Fibroblast of skin of abdomen (primary cell): ENCODE measurements around the gene ERCC2. TPM values are rescaled to one million over a fixed set of nuclear protein-coding genes. Genes with fewer than 3 reads are reported as not detected.
"Not testable (repeated sequence)": the region's sequence is repeated elsewhere in the genome, so short reads cannot be mapped to it uniquely, and the experiment has no call there.

ENCODE experiments used
- DNase-seq: peaks from one replicate; pipeline ENCODE4 v3.0.0-alpha.2; 2013
- polyA plus RNA-seq, 2 experiments: library from polyadenylated mRNA; unstranded; fragments of 120-200 nt; gene quantifications; one replicate each; pipeline ENCODE4 v1.2.1, GENCODE V29; 2013; ENCODE audit not compliant: insufficient read length in 2 of 2

The ERCC2 gene
- polyA plus RNA-seq (2013, experiment 1 of 2; ENCODE audit: insufficient read length): 77.8 TPM
- 80.0 TPM for polyA plus RNA-seq (2013, experiment 2 of 2; ENCODE audit: insufficient read length)

GRCh38 chr19:45370410-45371204 lies at the start of gene ERCC2:
Gene ERCC2, minus strand, starts transcription at chr19:45370573. Its CDS starts 33 bp downstream, at chr19:45370540.
- peak; percentile 99 for DNase-seq

GRCh38 chr19:45419895-45420294 lies 49.5 kb upstream of the ERCC2 start:
- DNase-seq: no peak

DNA sequence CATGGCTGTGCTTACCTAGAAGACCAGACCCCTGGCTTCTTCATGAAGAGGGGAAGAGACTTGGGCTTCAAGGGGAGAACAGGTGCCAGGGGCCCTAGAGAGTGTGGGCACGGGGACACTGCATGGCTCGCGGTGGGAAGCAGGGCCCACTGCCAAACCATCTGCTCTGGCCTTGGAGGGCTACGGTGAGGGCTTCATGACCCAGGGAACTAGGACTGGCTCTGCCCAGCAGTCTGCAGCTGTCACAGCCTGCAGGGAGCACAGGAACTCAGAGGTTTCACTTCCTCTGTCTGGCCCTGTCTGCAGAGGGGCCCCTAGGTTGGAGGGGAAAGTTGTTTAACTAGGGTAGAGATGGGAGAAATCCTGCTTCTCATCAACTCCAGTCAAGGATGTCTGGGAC lies 49.0 kb upstream of the ERCC2 start:
- DNase-seq: no peak

DNA sequence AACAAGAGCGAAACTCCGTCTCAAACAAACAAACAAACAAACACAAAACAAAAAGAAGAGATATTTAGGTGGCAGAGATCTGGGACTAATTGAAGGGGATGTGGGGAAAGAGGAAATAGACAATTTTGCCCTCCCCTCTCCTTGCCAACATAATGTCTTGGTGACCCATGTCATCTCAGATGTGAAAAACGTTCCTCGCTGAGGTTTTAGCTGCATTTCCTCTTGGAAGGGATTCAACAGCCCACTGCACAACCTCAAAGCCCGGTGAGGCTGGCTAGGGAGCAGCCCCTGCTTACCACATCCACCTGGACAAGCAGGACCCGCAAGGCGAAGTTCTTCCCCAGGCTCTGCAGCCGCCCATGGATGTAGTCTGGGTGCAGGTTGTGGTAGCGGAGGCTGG lies 48.4 kb upstream of the ERCC2 start:
- no peak for DNase-seq

DNA sequence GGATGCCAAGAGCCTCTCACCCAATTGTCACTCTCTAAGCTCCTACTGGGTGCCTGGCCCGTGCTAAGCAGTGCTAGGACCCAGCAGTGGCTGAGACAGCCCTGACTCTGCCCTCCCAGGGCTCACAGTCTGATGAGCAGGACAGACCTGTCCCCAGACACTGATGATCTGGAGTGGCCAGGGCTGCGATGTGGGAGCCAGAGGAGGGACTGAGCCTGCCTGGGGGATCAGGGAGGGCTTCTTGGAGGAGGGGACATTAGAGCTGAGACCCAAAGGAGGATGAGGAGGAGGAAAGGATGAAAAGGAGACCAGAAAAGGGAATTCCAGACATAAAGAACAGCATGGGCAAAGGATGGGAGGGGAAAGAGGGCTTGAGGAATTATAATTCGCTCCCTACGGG lies 46.8 kb upstream of the ERCC2 start:
- no peak for DNase-seq

DNA sequence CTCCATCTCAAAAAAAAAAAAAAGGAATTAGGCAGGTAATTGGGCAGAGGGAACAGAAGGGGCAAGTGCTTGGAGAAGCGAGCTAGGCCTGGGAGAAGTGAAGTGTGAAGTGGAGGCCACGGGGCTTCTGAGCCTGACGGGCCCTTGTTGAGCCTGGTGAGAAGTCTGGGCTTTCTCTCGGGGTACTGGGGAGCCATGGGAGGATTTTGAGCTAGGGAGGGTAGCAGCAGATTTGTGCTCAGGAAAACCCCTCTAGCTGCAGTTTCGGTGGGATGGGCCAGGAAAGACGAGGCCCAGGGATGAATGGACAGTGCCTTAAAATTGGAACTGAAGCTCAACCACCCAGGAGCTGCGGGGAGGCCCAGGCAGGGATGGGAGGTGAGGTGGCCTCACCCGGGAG lies 44.1 kb upstream of the ERCC2 start:
- DNase-seq: no peak

DNA sequence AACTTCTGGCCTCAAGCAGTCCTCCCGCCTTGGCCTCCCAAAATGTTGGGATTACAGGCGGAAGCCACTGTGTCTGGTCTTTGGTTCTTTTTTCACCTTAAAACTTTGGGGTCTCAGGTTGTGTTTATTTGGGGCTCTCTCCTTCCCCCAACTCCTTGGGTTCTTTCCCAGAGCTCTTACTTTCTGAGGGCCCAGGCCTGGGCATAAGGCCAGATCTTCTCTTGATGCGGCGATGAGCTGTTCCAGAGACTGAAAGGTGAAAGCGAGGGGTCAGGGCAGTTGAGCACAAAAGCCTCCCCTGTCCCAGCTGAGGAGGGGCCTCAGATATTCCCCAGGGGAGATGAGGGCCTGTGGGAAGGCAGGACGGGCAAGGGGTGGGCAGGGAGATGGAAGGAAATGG lies 43.1 kb upstream of the ERCC2 start:
- DNase-seq: no peak

DNA sequence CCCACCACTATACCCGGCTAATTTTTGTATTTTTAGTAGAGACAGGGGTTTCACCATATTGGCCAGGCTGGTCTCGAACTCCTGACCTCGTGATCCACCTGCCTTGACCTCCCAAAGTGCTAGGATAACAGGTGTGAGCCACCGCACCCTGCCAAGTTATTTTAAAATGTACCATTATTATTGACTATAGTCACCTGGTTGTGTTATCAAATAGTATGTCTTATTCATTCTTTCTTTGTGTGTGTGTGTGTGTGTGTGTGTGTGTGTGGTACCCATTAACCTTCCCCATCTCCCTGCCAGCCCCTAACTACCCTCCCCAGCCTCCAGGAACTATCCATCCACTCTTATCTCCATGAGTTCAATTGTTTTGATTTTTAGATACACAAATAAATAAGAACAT lies 40.0 kb upstream of the ERCC2 start:
- not testable (repeated sequence) for DNase-seq

DNA sequence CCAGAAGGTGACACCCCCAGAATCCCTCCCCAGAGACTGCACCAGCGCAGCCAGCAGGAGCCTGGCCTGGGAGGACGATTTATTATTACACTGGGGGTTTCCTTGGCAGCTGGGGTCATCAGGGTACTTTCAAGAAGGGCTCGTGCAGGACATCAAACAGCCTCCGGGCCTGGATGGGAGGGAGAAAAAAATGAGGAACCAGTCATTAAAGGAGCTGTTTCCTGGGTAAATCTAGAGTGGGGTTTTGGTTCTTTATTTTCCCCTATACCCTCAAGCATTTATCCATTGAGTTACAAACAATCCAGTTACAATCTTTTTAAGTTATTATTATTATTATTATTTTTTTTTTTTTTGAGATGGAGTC lies 39.2 kb upstream of the ERCC2 start:
- DNase-seq: no peak

GRCh38 chr19:45408830-45409556 lies 38.6 kb upstream of the ERCC2 start:
- DNase-seq: no peak

DNA sequence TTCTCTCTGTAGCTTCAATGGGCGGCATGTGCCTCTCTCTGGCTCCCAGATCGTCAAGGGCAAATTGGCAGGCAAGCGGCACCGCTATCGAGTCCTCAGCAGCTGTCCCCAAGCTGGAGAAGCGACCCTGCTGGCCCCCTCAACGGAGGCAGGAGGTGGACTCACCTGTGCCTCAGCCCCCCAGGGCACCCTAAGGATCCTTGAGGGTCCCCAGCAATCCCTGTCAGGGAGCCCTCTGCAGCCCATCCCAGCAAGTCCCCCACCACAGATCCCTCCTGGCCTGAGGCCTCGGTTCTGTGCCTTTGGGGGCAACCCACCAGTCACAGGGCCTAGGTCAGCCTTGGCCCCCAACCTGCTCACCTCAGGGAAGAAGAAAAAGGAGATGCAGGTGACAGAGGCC lies 37.7 kb upstream of the ERCC2 start:
- no peak for DNase-seq

GRCh38 chr19:45407585-45407984 lies 37.2 kb upstream of the ERCC2 start:
- not testable (repeated sequence) for DNase-seq

- no peak for DNase-seq
Measured at GRCh38 chr19:45407091-45407375, 36.7 kb upstream of the ERCC2 start.

- DNase-seq: peak; percentile 81
Measured at GRCh38 chr19:45406226-45407090, 36.1 kb upstream of the ERCC2 start, which contains the start of gene POLR1G. Gene POLR1G, plus strand, starts transcription at chr19:45406644. Its CDS starts 53 bp downstream, at chr19:45406697.

- peak; percentile 95 for DNase-seq
Measured at GRCh38 chr19:45405435-45406225, 35.3 kb upstream of the ERCC2 start.

GRCh38 chr19:45404557-45405434 lies 34.4 kb upstream of the ERCC2 start, which contains the start of gene PPP1R13L:
Gene PPP1R13L, minus strand, starts transcription at chr19:45405069. Its CDS starts 6,751 bp downstream, at chr19:45398318.
- peak; percentile 84 for DNase-seq

DNA sequence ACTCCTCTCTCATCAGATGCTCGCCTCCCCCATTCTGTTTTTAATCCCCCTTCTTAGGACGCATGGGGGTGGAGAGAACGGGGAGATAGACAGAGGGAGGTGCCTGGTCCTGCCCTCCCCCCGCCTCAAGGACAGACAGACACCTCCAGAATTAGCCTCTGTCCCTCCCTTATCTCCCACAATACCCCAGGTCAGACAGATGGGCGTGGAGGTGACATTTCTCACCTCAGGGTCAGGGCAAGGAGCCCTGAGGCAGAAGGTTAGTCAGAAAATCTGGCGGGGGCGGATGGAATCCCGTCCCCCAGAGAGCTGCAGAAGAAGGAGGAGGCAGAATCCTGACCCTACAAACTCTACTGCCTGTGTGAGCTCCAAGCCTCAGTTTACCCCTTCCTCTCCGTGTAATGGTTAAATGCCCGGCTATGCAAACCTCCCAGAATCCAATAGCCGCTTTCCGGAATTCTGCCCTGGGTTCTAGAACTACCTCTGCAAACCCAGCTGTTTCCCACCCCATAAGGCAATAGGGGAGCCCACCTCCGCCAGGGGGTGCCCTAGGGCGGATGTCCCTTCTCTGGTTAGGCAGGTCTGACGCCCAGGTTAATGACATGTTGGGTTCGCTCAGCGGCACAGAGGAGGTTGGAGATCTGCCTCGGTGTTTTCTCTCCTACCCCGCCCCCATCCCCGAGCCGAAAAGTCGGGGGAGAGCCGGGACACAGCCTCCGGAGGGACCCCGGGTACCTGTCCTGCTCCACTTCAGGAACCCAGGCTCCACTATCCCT lies 33.6 kb upstream of the ERCC2 start:
- DNase-seq: peak; percentile 47

GRCh38 chr19:45403272-45403671 lies 32.9 kb upstream of the ERCC2 start:
- DNase-seq: no peak

- peak; percentile 58 for DNase-seq
Measured at GRCh38 chr19:45402298-45403061, 32.1 kb upstream of the ERCC2 start.
